Right atrium auricular region (tissue), 2 donors: ENCODE data around the gene LRRC70. TPM values are rescaled to one million over a fixed set of nuclear protein-coding genes. Genes with fewer than 3 reads are reported as not detected.

ENCODE experiments used
- DNase-seq: peaks from one replicate; pipeline ENCODE4 v3.0.0-alpha.2; 2019; ENCODE audit warnings: low spot score
- H3K27ac ChIP-seq, 2 donors: fragments of 200-600 bp; sonication (generic); 1 replicate in 1 of 2; 2 replicates in 1 of 2; pipeline ENCODE4 v1.5.1; 2016 to 2019
- H3K27me3 ChIP-seq, 2 donors: fragments of 200-600 bp; sonication (generic); one replicate each; pipeline versions ENCODE4 v1.5.1 to v1.6.0; 2017 to 2019
- H3K36me3 ChIP-seq: fragments of 200-600 bp; sonication (generic); one replicate; pipeline ENCODE4 v1.5.1; 2016
- H3K4me1 ChIP-seq, 2 donors: fragments of 200-600 bp; sonication (generic); one replicate each; pipeline versions ENCODE4 v1.5.1 to v1.6.0; 2017 to 2019
- H3K4me3 ChIP-seq, 2 donors: fragments of 200-600 bp; sonication (generic); 1 replicate in 1 of 2; 2 replicates in 1 of 2; pipeline ENCODE4 v1.5.1; 2017 to 2019; ENCODE audit warnings: mild to moderate bottlenecking in 1 of 2, moderate library complexity in 1 of 2
- H3K9me3 ChIP-seq, 2 donors: fragments of 200-600 bp; sonication (generic); one replicate each; pipeline ENCODE4 v1.5.1; 2019
- CTCF ChIP-seq, 2 donors: fragments of 200-600 bp; sonication (generic); IDR thresholded peaks; one replicate each; pipeline ENCODE4 v1.5.1; 2019; ENCODE audit warnings: antibody characterized with exemption in 2 of 2
- total RNA-seq, 2 donors: library from RNA; depleted of rRNA; stranded (reverse); fragments of >200 nt; gene quantifications; one replicate each; pipeline ENCODE4 v1.1.0, GENCODE V29; 2016

Gene LRRC70
- total RNA-seq, 2 donors from 2014 or later, result 1.9 to 2.1 TPM

DNA sequence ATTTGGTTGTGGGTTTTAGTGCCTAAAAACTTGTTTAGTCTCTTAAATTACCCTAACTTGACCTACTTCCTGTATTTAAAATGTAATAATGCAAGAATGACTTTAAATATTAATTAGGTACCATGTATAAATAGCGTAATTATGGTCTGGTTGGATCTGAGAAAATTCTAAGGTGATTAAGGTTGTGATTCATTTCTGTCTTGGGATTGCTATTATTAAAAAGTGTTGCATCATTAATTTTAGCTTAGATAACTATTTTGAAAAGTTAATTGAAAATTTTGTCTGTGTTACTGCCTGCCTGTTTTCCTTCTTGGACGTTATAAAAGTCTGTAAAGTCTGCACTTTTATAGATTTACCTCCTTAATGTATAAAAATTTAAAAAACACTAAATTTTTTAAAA, 11.8 kb downstream of the LRRC70 start:
- H3K9me3 ChIP-seq, result no peaks in the 10 kb centered on the region
- H3K27ac ChIP-seq, result no peak overlapping the region
- H3K27me3 ChIP-seq, result no peaks in the 10 kb centered on the region
- no peaks in the 10 kb centered on the region for H3K4me1 ChIP-seq
- TF ChIP-seq CTCF (IDR thresholded peaks at IDR 0.05), result no peak
- H3K4me3 ChIP-seq, result no peak overlapping the region
- DNase-seq, result no peak
- no peaks in the 10 kb centered on the region for H3K36me3 ChIP-seq

- TF ChIP-seq CTCF (IDR thresholded peaks at IDR 0.05), result no peak
- no peaks in the 10 kb centered on the region for H3K4me1 ChIP-seq
- H3K4me3 ChIP-seq, result no peak overlapping the region
- H3K9me3 ChIP-seq, result no peaks in the 10 kb centered on the region
- no peak overlapping the region for H3K27ac ChIP-seq
- no peaks in the 10 kb centered on the region for H3K36me3 ChIP-seq
- DNase-seq, result no peak
- no peaks in the 10 kb centered on the region for H3K27me3 ChIP-seq
Measured at GRCh38 chr5:62592558-62592957, 13.9 kb downstream of the LRRC70 start.

DNA sequence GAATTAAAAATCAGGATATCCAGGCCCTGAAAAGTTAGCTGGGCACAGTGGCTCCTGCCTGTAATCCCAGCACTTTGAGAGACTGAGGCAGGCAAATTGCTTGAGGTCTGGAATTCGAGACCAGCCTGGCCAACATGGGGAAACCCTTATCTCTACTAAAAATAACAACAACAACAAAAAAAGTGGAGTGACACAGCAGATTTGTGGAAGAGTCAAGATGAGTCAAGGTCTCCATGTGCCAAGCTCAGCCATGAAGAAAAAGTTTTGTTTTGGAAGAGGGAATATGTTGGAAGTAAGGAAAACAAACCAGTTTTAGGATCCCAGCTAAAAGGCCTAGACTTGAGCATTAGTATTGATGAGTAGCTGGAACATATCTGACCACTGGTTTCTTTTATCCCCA, 14.7 kb downstream of the LRRC70 start:
- Histone ChIP-seq H3K36me3 (no peaks in the 10 kb centered on the region), H3K9me3 (no peaks in the 10 kb centered on the region), H3K4me3 (no peak overlapping the region), H3K27ac (no peak overlapping the region), H3K4me1 (no peaks in the 10 kb centered on the region), H3K27me3 (no peaks in the 10 kb centered on the region)
- no peak for DNase-seq
- TF ChIP-seq CTCF (IDR thresholded peaks at IDR 0.05), result no peak

- TF ChIP-seq CTCF (IDR thresholded peaks at IDR 0.05), result no peak
- Histone ChIP-seq H3K4me3 (no peak overlapping the region), H3K27ac (no peak overlapping the region), H3K36me3 (no peaks in the 10 kb centered on the region), H3K4me1 (no peaks in the 10 kb centered on the region), H3K27me3 (no peaks in the 10 kb centered on the region), H3K9me3 (no peaks in the 10 kb centered on the region)
- DNase-seq, result no peak
Measured at GRCh38 chr5:62594364-62594984, 15.9 kb downstream of the LRRC70 start.

DNA sequence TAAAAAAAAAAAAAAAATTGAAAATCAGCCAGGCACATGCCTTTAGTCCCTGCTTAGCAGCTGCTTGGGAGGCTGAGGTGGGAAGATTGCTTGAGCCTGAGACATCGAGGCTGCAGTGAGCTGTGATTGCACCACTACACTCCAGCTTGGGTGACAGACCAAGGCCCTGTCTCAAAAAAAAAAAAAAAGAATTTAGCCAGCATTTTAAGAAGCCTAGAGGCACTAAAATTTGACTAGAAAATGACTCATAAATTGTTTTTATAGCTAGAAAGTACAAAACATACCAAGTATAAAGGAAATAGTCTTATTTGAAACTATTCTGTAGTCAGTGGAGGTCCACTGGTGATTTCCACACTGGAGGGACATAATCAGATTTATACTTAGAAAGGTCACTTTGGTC, 17.5 kb downstream of the LRRC70 start:
- Histone ChIP-seq H3K4me3 (no peak overlapping the region), H3K4me1 (no peaks in the 10 kb centered on the region), H3K36me3 (no peaks in the 10 kb centered on the region), H3K27me3 (no peaks in the 10 kb centered on the region), H3K9me3 (no peaks in the 10 kb centered on the region), H3K27ac (no peak overlapping the region)
- TF ChIP-seq CTCF (IDR thresholded peaks at IDR 0.05), result no peak
- DNase-seq, result no peak

DNA sequence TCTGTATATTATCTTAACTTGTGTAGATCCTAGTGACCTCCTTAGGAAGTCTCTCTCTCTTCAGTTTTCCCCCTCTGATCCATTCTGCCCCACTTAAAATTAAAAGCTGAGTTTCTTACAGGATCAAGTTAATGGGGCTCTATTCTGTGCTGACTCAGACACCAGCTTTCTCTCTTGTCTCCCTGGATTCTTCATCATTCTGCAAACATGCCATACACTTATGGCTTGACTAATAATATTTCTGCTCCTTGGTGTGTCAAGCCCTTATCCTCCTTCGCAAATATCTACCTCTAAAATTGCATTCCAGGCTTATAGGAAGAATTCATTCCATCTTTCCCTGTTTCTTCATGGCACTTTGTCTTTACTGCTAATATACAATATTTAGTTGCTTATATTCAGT, 18.1 kb downstream of the LRRC70 start:
- H3K27ac ChIP-seq, result no peak overlapping the region
- H3K36me3 ChIP-seq, result no peaks in the 10 kb centered on the region
- no peaks in the 10 kb centered on the region for H3K4me1 ChIP-seq
- no peak for DNase-seq
- H3K4me3 ChIP-seq, result no peak overlapping the region
- H3K27me3 ChIP-seq, result no peaks in the 10 kb centered on the region
- no peak for TF ChIP-seq CTCF (IDR thresholded peaks at IDR 0.05)
- H3K9me3 ChIP-seq, result no peaks in the 10 kb centered on the region
